Activated naive CD8-positive, alpha-beta T cell (primary cell): Measurements from ENCODE around the gene SUGP1.

ENCODE experiments used
- H3K27ac Mint-ChIP-seq: one replicate; pipeline ENCODE4 v1.8.0; 2021; ENCODE audit warnings: mixed read lengths
- H3K27me3 Mint-ChIP-seq: one replicate; pipeline ENCODE4 v1.8.0; 2021; ENCODE audit warnings: mixed read lengths
- H3K36me3 Mint-ChIP-seq: one replicate; pipeline ENCODE4 v1.8.0; 2021; ENCODE audit warnings: mixed read lengths
- H3K4me1 Mint-ChIP-seq: one replicate; pipeline ENCODE4 v1.8.0; 2021; ENCODE audit warnings: low read depth, mixed read lengths
- H3K4me3 Mint-ChIP-seq: one replicate; pipeline ENCODE4 v1.8.0; 2021; ENCODE audit warnings: mild to moderate bottlenecking, mixed read lengths
- H3K9me3 Mint-ChIP-seq: one replicate; pipeline ENCODE4 v1.8.0; 2021; ENCODE audit warnings: low read depth, mixed read lengths

The SUGP1 gene

GRCh38 chr19:19348266-19348665 lies 28.0 kb upstream of the SUGP1 start:
- no peak overlapping the region for H3K4me3 Mint-ChIP-seq
- peaks cover 6% of the 10 kb centered on the region for H3K36me3 Mint-ChIP-seq
- no peak overlapping the region for H3K27ac Mint-ChIP-seq
- H3K27me3 Mint-ChIP-seq: no peaks in the 10 kb centered on the region
- no peaks in the 10 kb centered on the region for H3K4me1 Mint-ChIP-seq
- H3K9me3 Mint-ChIP-seq: no peaks in the 10 kb centered on the region

DNA sequence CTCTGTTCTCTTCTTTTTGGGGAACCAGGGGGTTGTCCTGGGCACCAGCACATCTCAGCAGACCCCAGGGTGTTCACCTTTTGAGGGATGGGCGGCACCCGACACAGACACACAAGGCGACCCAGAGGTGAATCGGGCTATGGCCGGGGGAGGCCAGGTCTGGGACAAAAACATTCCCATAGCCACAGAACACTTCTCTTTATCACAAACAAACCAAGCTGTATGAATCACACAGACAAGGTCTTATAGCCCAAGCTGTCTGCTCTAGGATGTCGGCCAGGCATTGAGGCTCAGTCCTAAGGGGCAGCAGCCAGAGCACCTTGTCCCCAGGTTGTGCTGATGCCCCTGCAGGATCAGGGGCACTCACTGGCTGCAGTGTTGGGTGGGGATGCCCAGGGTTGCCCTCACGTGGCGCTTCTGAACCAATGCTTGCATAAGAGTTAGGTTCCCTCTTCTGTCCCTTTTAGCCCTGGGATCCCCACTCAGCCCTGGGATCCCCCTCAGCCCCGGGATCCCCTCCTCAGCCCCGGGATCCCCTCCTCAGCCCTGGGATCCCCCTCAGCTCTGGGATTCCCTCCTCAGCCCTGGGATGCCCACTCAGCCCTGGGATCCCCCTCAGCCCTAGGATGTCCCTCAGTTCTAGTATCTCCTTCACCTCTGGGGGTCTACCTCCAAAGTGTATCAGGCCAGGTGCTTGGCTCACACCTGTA lies 27.2 kb upstream of the SUGP1 start:
- Mint-ChIP-seq H3K27ac (no peak overlapping the region), H3K4me1 (no peaks in the 10 kb centered on the region), H3K9me3 (no peaks in the 10 kb centered on the region), H3K27me3 (no peaks in the 10 kb centered on the region), H3K36me3 (peaks cover 6% of the 10 kb centered on the region), H3K4me3 (no peak overlapping the region)

GRCh38 chr19:19345970-19346369 lies 25.7 kb upstream of the SUGP1 start:
- Mint-ChIP-seq H3K27me3 (no peaks in the 10 kb centered on the region), H3K27ac (no peak overlapping the region), H3K36me3 (peaks cover 6% of the 10 kb centered on the region), H3K4me1 (no peaks in the 10 kb centered on the region), H3K9me3 (no peaks in the 10 kb centered on the region), H3K4me3 (no peak overlapping the region)

DNA sequence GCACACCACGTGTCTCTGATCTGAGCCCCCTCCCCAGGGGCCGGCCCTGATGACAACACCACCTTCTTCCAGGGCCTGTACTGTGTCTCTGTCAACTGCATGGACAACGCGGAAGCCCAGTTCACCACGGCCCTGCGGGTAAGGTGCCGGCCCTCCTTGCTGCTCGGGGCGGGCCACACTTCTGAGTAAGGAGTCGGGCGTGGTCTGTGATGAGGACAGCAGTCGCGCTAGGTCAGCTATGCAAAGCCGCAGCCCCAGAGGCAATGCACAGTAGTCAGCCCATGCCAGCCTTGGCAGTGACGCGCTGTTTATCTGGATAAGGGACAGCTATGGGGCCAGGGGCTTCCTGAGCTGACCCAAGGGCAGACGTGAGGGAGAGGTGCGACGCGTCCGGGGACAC lies 24.9 kb upstream of the SUGP1 start:
- Mint-ChIP-seq H3K4me1 (no peaks in the 10 kb centered on the region), H3K9me3 (no peaks in the 10 kb centered on the region), H3K4me3 (no peak overlapping the region), H3K27me3 (no peaks in the 10 kb centered on the region), H3K27ac (no peak overlapping the region), H3K36me3 (peaks cover 6% of the 10 kb centered on the region)

DNA sequence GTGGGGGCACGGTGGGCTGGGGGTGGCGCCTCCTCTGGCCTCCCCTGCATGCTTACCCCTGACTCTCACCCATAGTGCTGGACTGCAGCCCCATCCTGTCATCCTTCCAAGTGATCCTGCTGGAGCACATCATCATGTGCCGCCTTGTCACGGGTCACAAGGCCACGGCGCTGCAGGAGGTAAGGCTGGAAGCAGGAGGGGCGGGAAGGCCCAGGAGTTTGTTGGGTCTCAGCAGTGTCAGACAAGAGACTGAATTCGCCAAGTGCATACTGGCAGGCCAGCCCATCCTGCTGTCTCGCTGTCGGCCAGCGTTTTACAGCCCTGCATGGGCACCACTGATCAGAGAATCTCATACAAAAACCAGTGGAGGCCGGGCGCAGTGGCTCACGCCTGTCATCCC lies 23.5 kb upstream of the SUGP1 start:
- Mint-ChIP-seq H3K4me3 (no peak overlapping the region), H3K4me1 (no peaks in the 10 kb centered on the region), H3K36me3 (peaks cover 4% of the 10 kb centered on the region), H3K9me3 (no peaks in the 10 kb centered on the region), H3K27me3 (no peaks in the 10 kb centered on the region), H3K27ac (no peak overlapping the region)

- Mint-ChIP-seq H3K27me3 (no peaks in the 10 kb centered on the region), H3K4me1 (no peaks in the 10 kb centered on the region), H3K36me3 (peaks cover 4% of the 10 kb centered on the region), H3K9me3 (no peaks in the 10 kb centered on the region), H3K4me3 (no peak overlapping the region), H3K27ac (no peak overlapping the region)
These were observed 22.7 kb upstream of the SUGP1 start for GRCh38 chr19:19343016-19343362.

DNA sequence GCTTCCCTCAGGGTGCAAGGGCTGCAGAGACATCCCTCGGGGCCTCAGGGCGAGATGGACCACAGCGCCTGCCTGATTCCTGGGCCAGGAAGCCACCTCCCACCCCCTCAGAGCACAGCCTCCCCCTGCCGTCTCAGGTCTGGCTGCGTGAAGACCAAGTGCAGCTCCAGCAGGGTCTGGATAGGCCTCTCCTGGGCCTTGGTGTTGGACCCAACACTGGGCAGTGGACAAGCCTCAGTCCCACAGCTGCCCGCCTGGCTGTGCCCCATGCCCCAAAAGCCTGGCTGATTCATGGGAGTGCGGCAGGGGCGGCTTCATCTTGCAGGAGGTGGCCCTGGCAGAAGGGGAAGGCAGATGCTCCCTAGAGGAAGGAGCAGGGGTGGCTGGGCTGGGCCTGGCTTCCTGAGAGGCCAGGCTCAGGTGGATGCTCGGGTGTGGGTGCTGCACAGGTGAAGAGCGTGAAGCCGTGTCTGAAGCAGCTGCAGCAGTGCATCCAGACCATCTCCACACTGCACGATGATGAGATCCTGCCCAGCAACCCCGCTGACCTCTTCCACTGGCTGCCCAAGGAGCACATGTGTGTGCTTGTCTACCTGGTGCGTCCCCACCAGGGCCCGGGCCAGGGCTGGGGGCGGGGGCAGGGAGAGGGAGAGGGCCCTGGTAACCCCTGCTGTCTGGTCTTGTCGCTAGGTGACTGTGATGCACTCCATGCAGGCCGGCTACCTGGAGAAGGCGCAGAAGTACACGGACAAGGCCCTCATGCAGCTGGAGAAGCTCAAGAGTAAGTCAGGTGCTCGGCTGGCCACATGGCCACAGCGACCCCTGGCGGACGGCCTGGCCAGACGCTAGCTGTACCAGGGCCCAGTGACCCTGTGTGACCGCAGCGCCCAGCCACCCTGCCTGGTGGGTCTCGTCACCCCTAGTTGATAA lies 22.0 kb upstream of the SUGP1 start:
- Mint-ChIP-seq H3K27me3 (no peaks in the 10 kb centered on the region), H3K27ac (no peak overlapping the region), H3K4me3 (no peak overlapping the region), H3K9me3 (no peaks in the 10 kb centered on the region), H3K36me3 (peaks cover 4% of the 10 kb centered on the region), H3K4me1 (no peaks in the 10 kb centered on the region)

GRCh38 chr19:19341026-19341425 lies 20.7 kb upstream of the SUGP1 start:
- Mint-ChIP-seq H3K4me3 (no peak overlapping the region), H3K4me1 (no peaks in the 10 kb centered on the region), H3K27me3 (no peaks in the 10 kb centered on the region), H3K36me3 (no peaks in the 10 kb centered on the region), H3K27ac (no peak overlapping the region), H3K9me3 (no peaks in the 10 kb centered on the region)

DNA sequence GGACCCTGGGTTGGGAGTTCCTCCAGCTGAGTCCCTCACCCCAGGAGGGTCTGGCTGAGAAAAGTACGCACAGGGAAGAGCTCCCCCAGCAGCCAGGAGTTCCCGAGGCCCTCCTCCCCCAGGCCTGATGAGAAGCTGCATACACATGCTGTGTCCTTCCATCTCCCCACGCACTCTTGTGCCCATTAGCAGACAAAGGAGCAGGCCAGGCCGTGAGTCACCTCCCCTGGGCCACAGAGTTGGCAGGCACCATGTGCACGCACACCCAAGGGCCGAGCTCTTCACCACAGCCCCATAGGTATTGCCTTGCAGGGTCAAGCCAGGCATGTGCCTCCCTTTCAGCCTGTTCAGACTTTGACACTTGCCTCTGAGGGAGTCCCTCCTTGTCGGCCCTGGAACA lies 17.8 kb upstream of the SUGP1 start:
- Mint-ChIP-seq H3K27me3 (no peaks in the 10 kb centered on the region), H3K4me3 (no peak overlapping the region), H3K9me3 (no peaks in the 10 kb centered on the region), H3K36me3 (no peaks in the 10 kb centered on the region), H3K27ac (no peak overlapping the region), H3K4me1 (peaks cover 6% of the 10 kb centered on the region)

DNA sequence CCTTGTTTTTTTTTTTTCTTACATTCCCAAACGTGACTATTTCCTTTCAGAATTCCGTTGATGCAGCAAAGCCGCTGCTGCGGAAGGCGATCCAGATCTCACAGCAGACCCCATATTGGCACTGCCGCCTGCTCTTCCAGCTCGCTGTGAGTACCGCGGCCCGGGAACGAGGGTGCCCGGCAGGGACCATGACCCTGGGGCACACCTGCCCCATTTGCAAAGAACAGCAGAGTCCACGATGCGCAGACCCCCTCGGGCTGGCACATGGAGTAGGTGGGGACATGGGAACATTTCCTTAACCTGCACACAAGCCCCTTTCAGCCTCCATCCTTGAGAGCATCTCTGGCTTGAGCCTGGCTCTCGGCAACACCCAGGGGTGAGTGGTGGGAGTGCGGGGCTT lies 16.8 kb upstream of the SUGP1 start:
- H3K4me3 Mint-ChIP-seq: no peak overlapping the region
- no peaks in the 10 kb centered on the region for H3K27me3 Mint-ChIP-seq
- H3K9me3 Mint-ChIP-seq: no peaks in the 10 kb centered on the region
- peaks cover 6% of the 10 kb centered on the region for H3K4me1 Mint-ChIP-seq
- no peaks in the 10 kb centered on the region for H3K36me3 Mint-ChIP-seq
- no peak overlapping the region for H3K27ac Mint-ChIP-seq

- no peak overlapping the region for H3K27ac Mint-ChIP-seq
These were observed 16.3 kb upstream of the SUGP1 start for GRCh38 chr19:19336597-19336996.

DNA sequence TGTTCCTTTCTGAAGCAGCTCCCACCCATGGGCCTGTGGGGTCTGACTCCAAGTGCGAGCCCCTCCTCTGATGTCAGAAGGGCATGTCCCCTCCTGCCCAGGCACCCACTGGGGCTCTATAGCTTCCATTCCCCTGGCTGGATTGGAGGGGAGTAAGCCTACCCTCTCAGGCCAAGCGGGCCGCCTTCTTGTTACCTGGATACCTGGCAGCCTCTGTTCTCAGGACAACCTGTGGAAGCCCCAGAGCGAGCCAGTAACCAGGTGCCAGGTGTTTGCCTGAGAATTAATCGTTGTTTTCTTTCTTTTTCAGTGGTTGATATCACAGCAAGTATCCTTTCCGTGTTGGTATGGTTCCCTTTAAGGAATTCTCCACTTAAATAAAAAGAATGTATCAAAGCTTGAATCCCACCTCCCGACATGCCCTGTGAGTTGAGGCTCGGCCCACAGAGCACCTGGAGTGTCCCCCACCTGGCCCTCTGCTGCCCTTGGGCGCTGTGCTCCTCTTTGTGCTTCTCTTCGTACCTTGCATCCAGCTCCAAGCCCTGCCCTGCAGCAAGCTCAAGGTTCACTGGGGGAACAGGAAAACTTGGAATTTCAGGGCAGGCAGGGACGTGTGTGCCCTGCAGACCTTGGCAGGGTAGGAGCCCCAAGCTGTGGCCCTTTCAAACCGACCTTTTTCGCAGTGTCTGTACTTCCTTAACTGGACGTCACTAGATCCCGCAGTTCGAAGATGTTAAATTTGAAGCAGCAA lies 15.3 kb upstream of the SUGP1 start:
- peak overlapping the region; percentile 28 for H3K27ac Mint-ChIP-seq
- H3K36me3 Mint-ChIP-seq: no peaks in the 10 kb centered on the region
- no peaks in the 10 kb centered on the region for H3K27me3 Mint-ChIP-seq
- no peaks in the 10 kb centered on the region for H3K9me3 Mint-ChIP-seq
- H3K4me1 Mint-ChIP-seq: peaks cover 6% of the 10 kb centered on the region
- no peak overlapping the region for H3K4me3 Mint-ChIP-seq

More at GRCh38 chr19:19336597-19336996, 16.3 kb upstream of the SUGP1 start:
- Mint-ChIP-seq H3K4me1 (peaks cover 6% of the 10 kb centered on the region), H3K9me3 (no peaks in the 10 kb centered on the region), H3K4me3 (no peak overlapping the region), H3K36me3 (no peaks in the 10 kb centered on the region), H3K27me3 (no peaks in the 10 kb centered on the region)

DNA sequence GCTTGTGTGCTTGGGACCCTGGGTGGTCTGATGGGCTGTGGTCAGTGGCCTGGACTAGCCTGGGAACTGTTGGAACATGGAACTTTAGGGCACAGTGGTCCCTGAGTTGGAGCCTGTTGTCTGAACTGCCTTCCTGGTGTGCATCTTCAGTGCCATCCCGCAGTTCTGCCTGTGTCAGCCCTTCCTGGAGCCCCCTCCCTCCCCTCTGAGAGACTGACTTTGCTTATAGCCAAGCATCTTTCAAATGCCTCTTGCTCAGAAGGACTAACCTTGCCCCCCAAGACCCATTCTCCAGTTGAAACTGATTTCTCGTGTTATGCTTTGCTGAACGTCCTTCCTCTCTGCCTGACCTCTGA lies 14.7 kb upstream of the SUGP1 start:
- Mint-ChIP-seq H3K27me3 (no peaks in the 10 kb centered on the region), H3K4me1 (peaks cover 6% of the 10 kb centered on the region), H3K4me3 (no peak overlapping the region), H3K27ac (no peak overlapping the region), H3K36me3 (no peaks in the 10 kb centered on the region), H3K9me3 (no peaks in the 10 kb centered on the region)

GRCh38 chr19:19334063-19334988 lies 14.0 kb upstream of the SUGP1 start:
- no peak overlapping the region for H3K27ac Mint-ChIP-seq
- no peaks in the 10 kb centered on the region for H3K27me3 Mint-ChIP-seq
- peaks cover 8% of the 10 kb centered on the region for H3K4me1 Mint-ChIP-seq
- H3K36me3 Mint-ChIP-seq: no peaks in the 10 kb centered on the region
- H3K9me3 Mint-ChIP-seq: no peaks in the 10 kb centered on the region
- no peak overlapping the region for H3K4me3 Mint-ChIP-seq
